ENCODE measurements around the gene UNC5CL.
A peak's percentile ranks its signal among the peaks of the same experiment; 100 is the strongest.

The UNC5CL gene

GRCh38 chr6:41043151-41043550 lies 4.1 kb upstream of the UNC5CL start:
- DNase-seq (ENCODE audit: low read depth in 1 of 2, low spot score in 1 of 2): no peak
- TF ChIP-seq JUND (IDR thresholded peaks at IDR 0.05; ENCODE audit: low read depth): no peak
- in situ Hi-C loops (cut with HindIII; ENCODE audit: low pct_unique_long_range_greater_than_20kb, low sequenced_read_pairs): no loop called here

- in situ Hi-C loops (cut with HindIII; ENCODE audit: low pct_unique_long_range_greater_than_20kb, low sequenced_read_pairs): no loop called here
- no peak for DNase-seq (ENCODE audit: low read depth in 1 of 2, low spot score in 1 of 2)
- no peak for TF ChIP-seq JUND (IDR thresholded peaks at IDR 0.05; ENCODE audit: low read depth)
These were observed 3.4 kb upstream of the UNC5CL start, which contains the start of gene TSPO2 for GRCh38 chr6:41042226-41043055. TSPO2 (plus strand) TSS chr6:41042467; CDS start chr6:41042986, 519 bp downstream.

- in situ Hi-C loops (cut with HindIII; ENCODE audit: low pct_unique_long_range_greater_than_20kb, low sequenced_read_pairs): no loop called here
- TF ChIP-seq JUND (IDR thresholded peaks at IDR 0.05; ENCODE audit: low read depth): no peak
These were observed 2.0 kb upstream of the UNC5CL start for GRCh38 chr6:41040940-41041536.

GRCh38 chr6:41040101-41040939 lies 1.3 kb upstream of the UNC5CL start:
- in situ Hi-C loops (cut with HindIII; ENCODE audit: low pct_unique_long_range_greater_than_20kb, low sequenced_read_pairs): no loop called here
- no peak for DNase-seq (ENCODE audit: low read depth in 1 of 2, low spot score in 1 of 2)
- no peak for TF ChIP-seq JUND (IDR thresholded peaks at IDR 0.05; ENCODE audit: low read depth)

More at GRCh38 chr6:41040940-41041536, 2.0 kb upstream of the UNC5CL start:
- DNase-seq (ENCODE audit: low read depth in 1 of 2, low spot score in 1 of 2): no peak

- in situ Hi-C loops (cut with HindIII; ENCODE audit: low pct_unique_long_range_greater_than_20kb, low sequenced_read_pairs): no loop called here
- DNase-seq (ENCODE audit: low read depth in 1 of 2, low spot score in 1 of 2): no peak
- TF ChIP-seq JUND (IDR thresholded peaks at IDR 0.05; ENCODE audit: low read depth): no peak
These were observed 816 bp downstream of the UNC5CL start for GRCh38 chr6:41038205-41038604.

GRCh38 chr6:41037107-41037900 lies 1.7 kb downstream of the UNC5CL start:
- no peak for TF ChIP-seq JUND (IDR thresholded peaks at IDR 0.05; ENCODE audit: low read depth)

GRCh38 chr6:41036601-41037000 lies 2.4 kb downstream of the UNC5CL start:
- in situ Hi-C loops (cut with HindIII; ENCODE audit: low pct_unique_long_range_greater_than_20kb, low sequenced_read_pairs): no loop called here
- TF ChIP-seq JUND (IDR thresholded peaks at IDR 0.05; ENCODE audit: low read depth): no peak
- no peak for DNase-seq (ENCODE audit: low read depth in 1 of 2, low spot score in 1 of 2)

More at GRCh38 chr6:41037107-41037900, 1.7 kb downstream of the UNC5CL start:
- DNase-seq (ENCODE audit: low read depth in 1 of 2, low spot score in 1 of 2): no peak
- in situ Hi-C loops (cut with HindIII; ENCODE audit: low pct_unique_long_range_greater_than_20kb, low sequenced_read_pairs): no loop called here

GRCh38 chr6:41036186-41036585 lies 2.8 kb downstream of the UNC5CL start:
- no peak for DNase-seq (ENCODE audit: low read depth in 1 of 2, low spot score in 1 of 2)
- in situ Hi-C loops (cut with HindIII; ENCODE audit: low pct_unique_long_range_greater_than_20kb, low sequenced_read_pairs): no loop called here
- TF ChIP-seq JUND (IDR thresholded peaks at IDR 0.05; ENCODE audit: low read depth): no peak

GRCh38 chr6:41033776-41034175 lies 5.2 kb downstream of the UNC5CL start:
- no peak for TF ChIP-seq JUND (IDR thresholded peaks at IDR 0.05; ENCODE audit: low read depth)
- in situ Hi-C loops (cut with HindIII; ENCODE audit: low pct_unique_long_range_greater_than_20kb, low sequenced_read_pairs): no loop called here
- DNase-seq (ENCODE audit: low read depth in 1 of 2, low spot score in 1 of 2): no peak

GRCh38 chr6:41032830-41033229 lies 6.2 kb downstream of the UNC5CL start:
- in situ Hi-C loops (cut with HindIII; ENCODE audit: low pct_unique_long_range_greater_than_20kb, low sequenced_read_pairs): no loop called here
- TF ChIP-seq JUND (IDR thresholded peaks at IDR 0.05; ENCODE audit: low read depth): no peak
- DNase-seq (ENCODE audit: low read depth in 1 of 2, low spot score in 1 of 2): no peak

- in situ Hi-C loops (cut with HindIII; ENCODE audit: low pct_unique_long_range_greater_than_20kb, low sequenced_read_pairs): no loop called here
- no peak for TF ChIP-seq JUND (IDR thresholded peaks at IDR 0.05; ENCODE audit: low read depth)
- DNase-seq (ENCODE audit: low read depth in 1 of 2, low spot score in 1 of 2): peak; percentile 30 to 35
These were observed 10.2 kb downstream of the UNC5CL start for GRCh38 chr6:41028561-41029412.
